ENCODE results near the gene OCRL.

Gene OCRL

DNA sequence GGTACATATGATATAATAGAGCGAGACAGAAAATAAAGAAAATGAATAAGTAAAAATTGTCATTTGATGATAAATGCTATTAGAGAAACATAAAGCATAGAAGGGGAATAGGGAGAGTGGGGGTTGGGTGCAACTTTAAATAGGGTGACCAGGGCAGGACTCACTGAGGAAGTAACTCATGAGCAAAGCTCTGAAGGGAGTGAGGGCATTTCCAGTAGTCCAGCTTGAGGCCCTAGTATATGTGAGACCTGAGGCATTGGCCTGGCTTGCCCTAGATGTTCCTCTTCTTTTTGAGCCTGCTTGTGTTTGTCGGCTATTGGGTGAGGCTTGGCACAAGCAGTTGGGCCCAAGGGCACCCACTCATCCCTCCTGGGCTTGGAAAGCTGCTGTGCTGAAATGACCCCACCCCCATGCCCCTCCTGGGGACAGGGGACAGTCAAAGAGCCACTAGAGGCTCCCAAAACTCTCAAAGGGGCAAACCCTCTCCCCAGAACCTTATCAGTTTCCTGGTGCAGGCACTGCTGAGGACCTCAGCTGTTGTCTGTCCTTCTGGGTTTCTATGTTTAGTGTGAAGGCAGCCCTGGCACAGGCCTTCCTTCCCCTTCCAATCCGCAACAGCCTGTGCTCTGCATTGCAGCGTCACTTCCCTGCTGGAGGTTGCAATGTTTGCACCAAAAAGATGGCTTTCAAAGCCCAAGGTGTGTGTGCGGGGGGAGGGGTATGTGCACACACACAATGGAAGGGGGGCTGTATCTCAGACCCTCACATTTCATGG, 74.6 kb downstream of the OCRL start:
- TF ChIP-seq TAF1 (IDR thresholded peaks at IDR 0.05; ENCODE audit: low read depth, low read length) (no peak), POU2F2 (IDR thresholded peaks at IDR 0.05; ENCODE audit: low read depth, low read length) (no peak), POLR2AphosphoS5 (IDR thresholded peaks at IDR 0.05; ENCODE audit: low read depth, low read length) (no peak), POLR2A (IDR thresholded peaks at IDR 0.05; ENCODE audit: low read depth, low read length) (no peak), SPI1 (IDR thresholded peaks at IDR 0.05; ENCODE audit: low read depth, low read length) (no peak), PAX5 (IDR thresholded peaks at IDR 0.05; ENCODE audit: insufficient read depth, low read length, severe bottlenecking) (no peak)
- DNase-seq (ENCODE audit: insufficient read length, low spot score) (no peak), FAIRE-seq (no peak)

DNA sequence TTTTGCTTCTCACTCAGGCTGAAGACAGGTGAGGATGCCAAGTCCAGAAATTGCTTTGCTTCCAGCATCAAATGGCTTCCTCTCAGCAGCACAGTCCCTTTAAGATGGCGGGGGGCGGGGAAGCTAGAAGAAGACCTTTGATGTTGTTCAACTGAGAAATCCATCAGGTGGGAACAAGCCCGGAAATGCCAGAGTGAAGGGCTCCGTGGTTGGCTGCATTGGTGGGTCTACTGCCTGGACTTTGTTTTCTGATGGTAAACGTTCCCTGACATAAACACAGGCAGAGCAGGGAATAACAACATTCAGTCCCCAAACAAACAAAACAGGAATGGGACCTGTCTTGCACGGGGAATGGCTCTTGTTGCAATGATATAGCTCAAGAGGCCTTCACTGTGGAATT, 77.4 kb downstream of the OCRL start:
- no peak for TF ChIP-seq PAX5 (IDR thresholded peaks at IDR 0.05; ENCODE audit: insufficient read depth, low read length, severe bottlenecking)
- TF ChIP-seq POLR2AphosphoS5 (IDR thresholded peaks at IDR 0.05; ENCODE audit: low read depth, low read length), result no peak
- TF ChIP-seq SPI1 (IDR thresholded peaks at IDR 0.05; ENCODE audit: low read depth, low read length), result no peak
- no peak for TF ChIP-seq TAF1 (IDR thresholded peaks at IDR 0.05; ENCODE audit: low read depth, low read length)
- FAIRE-seq, result no peak

GRCh38 chrX:129618997-129619396, 78.9 kb downstream of the OCRL start:
- TF ChIP-seq POLR2AphosphoS5 (IDR thresholded peaks at IDR 0.05; ENCODE audit: low read depth, low read length) (no peak), SPI1 (IDR thresholded peaks at IDR 0.05; ENCODE audit: low read depth, low read length) (no peak), PAX5 (IDR thresholded peaks at IDR 0.05; ENCODE audit: insufficient read depth, low read length, severe bottlenecking) (no peak), POU2F2 (IDR thresholded peaks at IDR 0.05; ENCODE audit: low read depth, low read length) (no peak), POLR2A (IDR thresholded peaks at IDR 0.05; ENCODE audit: low read depth, low read length) (no peak), TAF1 (IDR thresholded peaks at IDR 0.05; ENCODE audit: low read depth, low read length) (no peak)
- no peak for FAIRE-seq
- DNase-seq (ENCODE audit: insufficient read length, low spot score), result no peak

More for the DNA sequence above, 77.4 kb downstream of the OCRL start:
- no peak for DNase-seq (ENCODE audit: insufficient read length, low spot score)

GRCh38 chrX:129622757-129623301, 82.8 kb downstream of the OCRL start:
- TF ChIP-seq SPI1 (IDR thresholded peaks at IDR 0.05; ENCODE audit: low read depth, low read length) (no peak), POLR2AphosphoS5 (IDR thresholded peaks at IDR 0.05; ENCODE audit: low read depth, low read length) (no peak), POLR2A (IDR thresholded peaks at IDR 0.05; ENCODE audit: low read depth, low read length) (no peak), POU2F2 (IDR thresholded peaks at IDR 0.05; ENCODE audit: low read depth, low read length) (no peak), PAX5 (IDR thresholded peaks at IDR 0.05; ENCODE audit: insufficient read depth, low read length, severe bottlenecking) (no peak), TAF1 (IDR thresholded peaks at IDR 0.05; ENCODE audit: low read depth, low read length) (no peak)
- DNase-seq (ENCODE audit: insufficient read length, low spot score) (no peak), FAIRE-seq (no peak)

DNA sequence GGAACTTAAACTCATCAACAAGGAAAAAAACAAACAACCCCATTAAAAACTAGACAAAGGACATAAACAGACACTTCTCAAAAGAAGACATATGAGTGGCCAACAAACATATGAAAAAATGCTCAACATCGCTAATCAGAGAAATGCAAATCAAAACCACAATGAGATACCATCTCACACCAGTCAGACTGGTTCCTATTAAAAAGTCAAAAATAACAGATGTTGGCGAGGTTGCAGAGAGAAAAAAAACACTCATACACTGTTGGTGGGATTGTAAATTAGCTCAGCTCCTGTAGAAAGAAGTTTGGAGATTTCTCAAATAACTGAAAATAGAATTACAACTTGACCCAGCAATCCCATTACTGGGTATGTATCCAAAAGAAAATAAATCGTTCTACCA, 86.0 kb downstream of the OCRL start:
- DNase-seq (ENCODE audit: insufficient read length, low spot score) (no peak), FAIRE-seq (no peak)
- no peak for TF ChIP-seq SPI1 (IDR thresholded peaks at IDR 0.05; ENCODE audit: low read depth, low read length)
- TF ChIP-seq POU2F2 (IDR thresholded peaks at IDR 0.05; ENCODE audit: low read depth, low read length), result no peak
- TF ChIP-seq POLR2AphosphoS5 (IDR thresholded peaks at IDR 0.05; ENCODE audit: low read depth, low read length), result no peak
- no peak for TF ChIP-seq POLR2A (IDR thresholded peaks at IDR 0.05; ENCODE audit: low read depth, low read length)
- no peak for TF ChIP-seq PAX5 (IDR thresholded peaks at IDR 0.05; ENCODE audit: insufficient read depth, low read length, severe bottlenecking)
- no peak for TF ChIP-seq TAF1 (IDR thresholded peaks at IDR 0.05; ENCODE audit: low read depth, low read length)

GRCh38 chrX:129629837-129630236, 89.8 kb downstream of the OCRL start:
- no peak for FAIRE-seq
- DNase-seq (ENCODE audit: insufficient read length, low spot score), result no peak
- TF ChIP-seq TAF1 (IDR thresholded peaks at IDR 0.05; ENCODE audit: low read depth, low read length) (no peak), PAX5 (IDR thresholded peaks at IDR 0.05; ENCODE audit: insufficient read depth, low read length, severe bottlenecking) (no peak), SPI1 (IDR thresholded peaks at IDR 0.05; ENCODE audit: low read depth, low read length) (no peak), POU2F2 (IDR thresholded peaks at IDR 0.05; ENCODE audit: low read depth, low read length) (no peak), POLR2AphosphoS5 (IDR thresholded peaks at IDR 0.05; ENCODE audit: low read depth, low read length) (no peak), POLR2A (IDR thresholded peaks at IDR 0.05; ENCODE audit: low read depth, low read length) (no peak)

DNA sequence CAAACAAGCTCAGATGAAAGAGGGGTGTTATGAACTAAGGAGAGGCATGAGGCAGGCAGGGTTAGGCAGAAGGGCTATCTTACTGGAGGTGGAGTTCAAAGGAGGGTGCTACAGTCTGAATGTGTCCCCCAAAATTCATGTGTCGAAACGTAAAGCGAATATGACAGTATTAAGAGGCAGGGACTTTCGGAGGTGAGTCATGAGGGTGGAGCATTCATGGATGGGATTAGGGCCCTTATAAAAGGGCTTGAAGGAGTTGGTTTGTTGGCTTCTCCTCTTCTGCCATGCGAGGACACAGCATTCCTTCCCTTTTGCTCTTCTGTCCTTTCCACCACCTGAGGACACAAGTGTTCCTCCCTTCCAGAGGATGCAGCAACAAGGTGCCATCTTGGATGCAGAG, 91.8 kb downstream of the OCRL start:
- DNase-seq (ENCODE audit: insufficient read length, low spot score) (no peak), FAIRE-seq (no peak)
- TF ChIP-seq PAX5 (IDR thresholded peaks at IDR 0.05; ENCODE audit: insufficient read depth, low read length, severe bottlenecking) (no peak), POLR2AphosphoS5 (IDR thresholded peaks at IDR 0.05; ENCODE audit: low read depth, low read length) (no peak), TAF1 (IDR thresholded peaks at IDR 0.05; ENCODE audit: low read depth, low read length) (no peak), POLR2A (IDR thresholded peaks at IDR 0.05; ENCODE audit: low read depth, low read length) (no peak), SPI1 (IDR thresholded peaks at IDR 0.05; ENCODE audit: low read depth, low read length) (no peak), POU2F2 (IDR thresholded peaks at IDR 0.05; ENCODE audit: low read depth, low read length) (no peak)

GRCh38 chrX:129632443-129632842, 92.4 kb downstream of the OCRL start:
- TF ChIP-seq SPI1 (IDR thresholded peaks at IDR 0.05; ENCODE audit: low read depth, low read length) (no peak), TAF1 (IDR thresholded peaks at IDR 0.05; ENCODE audit: low read depth, low read length) (no peak), PAX5 (IDR thresholded peaks at IDR 0.05; ENCODE audit: insufficient read depth, low read length, severe bottlenecking) (no peak), POLR2AphosphoS5 (IDR thresholded peaks at IDR 0.05; ENCODE audit: low read depth, low read length) (no peak), POU2F2 (IDR thresholded peaks at IDR 0.05; ENCODE audit: low read depth, low read length) (no peak), POLR2A (IDR thresholded peaks at IDR 0.05; ENCODE audit: low read depth, low read length) (no peak)
- DNase-seq (ENCODE audit: insufficient read length, low spot score), result no peak
- peak; percentile 28 for FAIRE-seq

DNA sequence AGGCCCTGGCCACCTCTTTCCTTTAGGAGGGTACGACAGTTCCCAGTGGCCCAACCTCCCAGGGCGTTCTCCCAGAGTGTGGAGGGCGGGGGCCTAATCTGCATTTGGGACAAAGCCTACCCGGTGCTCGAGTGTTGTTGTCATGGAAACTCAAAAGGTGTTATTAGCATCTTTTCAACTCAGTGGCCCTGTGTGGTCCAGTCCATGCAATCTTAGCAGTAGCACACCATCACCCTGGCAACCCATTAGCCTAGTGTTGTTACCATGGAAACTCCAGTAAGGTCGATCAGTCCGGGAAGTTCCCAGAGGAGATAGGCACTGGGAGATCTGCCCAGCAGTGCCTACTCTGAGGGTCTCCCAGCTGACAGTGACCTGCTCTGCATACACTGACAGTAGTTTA, 94.5 kb downstream of the OCRL start:
- TF ChIP-seq POLR2AphosphoS5 (IDR thresholded peaks at IDR 0.05; ENCODE audit: low read depth, low read length) (no peak), POU2F2 (IDR thresholded peaks at IDR 0.05; ENCODE audit: low read depth, low read length) (no peak), SPI1 (IDR thresholded peaks at IDR 0.05; ENCODE audit: low read depth, low read length) (no peak), TAF1 (IDR thresholded peaks at IDR 0.05; ENCODE audit: low read depth, low read length) (no peak), PAX5 (IDR thresholded peaks at IDR 0.05; ENCODE audit: insufficient read depth, low read length, severe bottlenecking) (no peak)
- DNase-seq (ENCODE audit: insufficient read length, low spot score), result no peak
- no peak for FAIRE-seq

All from GM12891 (cell line).